Measurements from ENCODE around the gene AP3M1.
A peak's percentile ranks its signal among the peaks of the same experiment; 100 is the strongest.
"Not testable (repeated sequence)": the region's sequence is repeated elsewhere in the genome, so short reads cannot be mapped to it uniquely, and the experiment has no call there.

The AP3M1 gene, protein sequence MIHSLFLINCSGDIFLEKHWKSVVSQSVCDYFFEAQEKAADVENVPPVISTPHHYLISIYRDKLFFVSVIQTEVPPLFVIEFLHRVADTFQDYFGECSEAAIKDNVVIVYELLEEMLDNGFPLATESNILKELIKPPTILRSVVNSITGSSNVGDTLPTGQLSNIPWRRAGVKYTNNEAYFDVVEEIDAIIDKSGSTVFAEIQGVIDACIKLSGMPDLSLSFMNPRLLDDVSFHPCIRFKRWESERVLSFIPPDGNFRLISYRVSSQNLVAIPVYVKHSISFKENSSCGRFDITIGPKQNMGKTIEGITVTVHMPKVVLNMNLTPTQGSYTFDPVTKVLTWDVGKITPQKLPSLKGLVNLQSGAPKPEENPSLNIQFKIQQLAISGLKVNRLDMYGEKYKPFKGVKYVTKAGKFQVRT

DNA sequence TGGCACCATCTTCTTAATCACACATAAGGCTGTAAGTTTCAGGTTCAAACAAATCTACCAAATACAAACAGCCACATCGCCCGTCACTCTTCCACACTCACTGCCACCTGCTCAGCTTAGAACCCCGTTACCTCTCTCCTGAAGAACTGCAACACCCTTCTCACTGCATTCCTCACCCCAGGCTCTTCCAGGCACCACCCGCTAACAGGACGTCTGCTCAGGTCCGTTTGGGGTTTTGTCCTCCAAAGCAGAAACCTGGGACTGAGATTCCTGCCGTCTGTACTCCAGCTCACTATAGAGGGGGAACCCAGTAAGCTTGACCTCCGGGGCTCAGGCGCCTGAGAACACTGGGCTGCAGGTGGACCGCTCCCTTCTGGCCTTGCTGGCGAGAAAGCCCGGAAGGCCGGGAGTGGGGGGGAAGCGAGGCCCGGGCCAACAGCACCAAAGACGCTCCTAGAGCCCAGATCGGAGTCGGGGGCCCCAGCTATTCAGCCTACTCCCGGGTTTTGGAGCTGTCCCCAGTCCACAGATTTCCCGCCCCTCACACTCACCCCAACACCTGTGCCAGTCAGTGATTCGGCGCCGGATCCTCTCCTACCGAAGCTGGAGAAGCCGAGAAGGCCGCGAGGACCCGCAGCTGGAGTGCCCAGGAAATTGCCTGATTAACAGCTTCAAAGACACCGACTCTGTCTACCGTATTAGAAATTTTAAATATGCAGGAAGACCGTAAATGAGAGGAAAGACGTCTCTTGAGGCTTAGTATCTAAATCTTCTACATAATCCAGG is at the start of gene AP3M1:
AP3M1 (minus strand) TSS at position 625 of the 786 bp plus-strand sequence. CDS start 12,449 bp downstream, outside the sequence.
- peaks cover 12 to 23% of the 10 kb centered on the region in 2 donors for H3K36me3 Mint-ChIP-seq
- H3K4me1 Mint-ChIP-seq = peaks cover 33 to 50% of the 10 kb centered on the region in 2 donors
- DNase-seq (peak; percentile 11), ATAC-seq (replicated peaks) (peak; percentile 57 to 61)
- no peak within 1 kb of the TSS for H3K27ac Mint-ChIP-seq
- no peaks in the 10 kb centered on the region for H3K27me3 Mint-ChIP-seq
- H3K9me3 Mint-ChIP-seq = no peaks in the 10 kb centered on the region
- no peak within 1 kb of the TSS for H3K4me3 Mint-ChIP-seq

DNA sequence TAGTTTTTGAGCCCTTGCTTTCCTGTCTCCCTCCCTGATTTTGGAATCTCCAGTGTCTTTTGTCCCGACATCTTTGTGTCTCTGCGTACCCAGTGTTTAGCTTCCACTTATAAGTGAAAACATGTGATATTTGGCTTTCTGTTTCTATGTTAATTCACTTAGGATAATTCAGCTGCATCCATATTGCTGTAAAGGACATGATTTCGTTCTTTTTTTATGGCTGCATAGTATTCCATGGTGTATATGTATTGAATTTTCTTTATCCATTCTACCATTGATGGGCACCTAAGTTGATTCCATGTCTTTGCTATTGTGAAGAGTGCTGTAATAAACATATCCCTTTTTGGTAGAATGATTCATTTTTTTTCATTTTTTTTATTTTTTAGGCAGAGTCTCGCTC is 48.7 kb upstream of the AP3M1 start:
- no peak for ATAC-seq (replicated peaks)
- Mint-ChIP-seq H3K4me3 (no peak overlapping the region), H3K27me3 (no peaks in the 10 kb centered on the region), H3K4me1 (peaks cover 19 to 41% of the 10 kb centered on the region in 2 donors), H3K36me3 (peaks cover 12 to 22% of the 10 kb centered on the region in 2 donors), H3K27ac (no peak overlapping the region), H3K9me3 (peaks cover 3 to 4% of the 10 kb centered on the region in 2 donors)
- no peak for DNase-seq

DNA sequence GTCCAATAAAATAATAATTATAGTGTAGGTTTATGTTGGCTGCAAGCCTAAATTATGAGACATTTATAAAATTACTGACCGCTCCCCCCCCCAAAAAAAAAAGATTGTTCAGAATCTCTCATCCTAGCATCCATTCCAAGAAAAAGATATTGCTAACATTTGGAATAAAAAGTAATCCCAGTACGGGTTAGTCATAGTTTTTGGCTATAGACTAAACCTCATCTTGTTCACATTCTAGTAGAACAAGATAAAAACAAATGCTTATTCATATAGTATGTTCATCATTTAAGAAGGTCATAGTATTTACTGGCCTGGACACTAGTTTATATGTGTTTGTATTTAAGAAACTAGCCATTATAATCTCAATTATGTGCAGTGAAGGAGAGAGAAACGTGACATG is 44.4 kb upstream of the AP3M1 start:
- no peak overlapping the region for H3K4me3 Mint-ChIP-seq
- peaks cover 3 to 4% of the 10 kb centered on the region in 2 donors for H3K9me3 Mint-ChIP-seq
- H3K36me3 Mint-ChIP-seq = peaks cover 9 to 16% of the 10 kb centered on the region in 2 donors
- no peak for ATAC-seq (replicated peaks)
- peaks cover 31 to 70% of the 10 kb centered on the region in 2 donors for H3K4me1 Mint-ChIP-seq
- no peak for DNase-seq
- no peaks in the 10 kb centered on the region for H3K27me3 Mint-ChIP-seq
- H3K27ac Mint-ChIP-seq = peak overlapping the region; percentile 15

DNA sequence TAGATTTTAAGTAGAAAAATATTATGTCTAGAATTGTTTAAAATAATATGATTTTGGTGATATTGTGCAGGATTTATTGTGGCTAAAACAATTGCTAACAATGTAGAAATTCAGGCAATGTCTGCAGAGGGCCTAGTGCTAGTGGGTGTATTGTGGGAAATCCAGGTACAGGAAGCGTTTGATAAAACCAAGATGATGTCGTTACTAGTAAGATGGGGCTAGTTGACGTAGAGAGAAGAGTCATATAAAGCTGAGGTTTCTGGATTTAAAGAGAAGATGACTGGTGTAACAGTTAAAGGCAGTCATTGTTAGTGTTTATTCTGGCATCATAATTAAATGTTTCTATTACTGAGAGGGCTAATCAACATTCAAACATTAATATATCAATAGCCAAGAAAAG is 43.9 kb upstream of the AP3M1 start:
- peaks cover 3 to 4% of the 10 kb centered on the region in 2 donors for H3K9me3 Mint-ChIP-seq
- peaks cover 9 to 19% of the 10 kb centered on the region in 2 donors for H3K36me3 Mint-ChIP-seq
- no peaks in the 10 kb centered on the region for H3K27me3 Mint-ChIP-seq
- H3K4me1 Mint-ChIP-seq = peaks cover 35 to 74% of the 10 kb centered on the region in 2 donors
- DNase-seq (no peak), ATAC-seq (replicated peaks) (no peak)
- H3K4me3 Mint-ChIP-seq = no peak overlapping the region
- H3K27ac Mint-ChIP-seq = no peak overlapping the region

DNA sequence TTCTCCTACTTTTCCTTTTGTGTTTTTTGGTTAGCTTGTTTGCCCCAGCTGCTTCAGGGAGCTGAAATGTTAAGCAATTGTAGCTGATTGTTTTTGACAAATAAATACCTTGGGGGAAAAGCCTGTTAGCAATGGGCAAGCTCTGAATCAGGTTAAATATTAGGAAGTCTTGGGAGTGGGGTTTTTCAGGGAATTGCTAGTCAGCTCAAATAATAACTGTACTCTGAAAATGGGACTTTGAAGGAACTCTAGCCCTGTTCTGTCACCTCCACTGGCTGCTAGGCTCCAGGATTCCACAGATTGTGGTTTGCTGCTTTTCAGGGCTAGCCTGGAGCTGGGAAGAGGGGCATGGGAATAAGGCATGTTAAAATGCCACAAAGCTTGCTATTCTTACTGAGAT is 39.9 kb upstream of the AP3M1 start:
- peaks cover 42 to 81% of the 10 kb centered on the region in 2 donors for H3K4me1 Mint-ChIP-seq
- ATAC-seq (replicated peaks) = no peak
- peak overlapping the region; percentile 72 to 73 for H3K4me3 Mint-ChIP-seq
- H3K27ac Mint-ChIP-seq = peak overlapping the region; percentile 94
- no peaks in the 10 kb centered on the region for H3K27me3 Mint-ChIP-seq
- peaks cover 8 to 24% of the 10 kb centered on the region in 2 donors for H3K36me3 Mint-ChIP-seq
- no peak for DNase-seq
- H3K9me3 Mint-ChIP-seq = peaks cover 0 to 2% of the 10 kb centered on the region in 2 donors

DNA sequence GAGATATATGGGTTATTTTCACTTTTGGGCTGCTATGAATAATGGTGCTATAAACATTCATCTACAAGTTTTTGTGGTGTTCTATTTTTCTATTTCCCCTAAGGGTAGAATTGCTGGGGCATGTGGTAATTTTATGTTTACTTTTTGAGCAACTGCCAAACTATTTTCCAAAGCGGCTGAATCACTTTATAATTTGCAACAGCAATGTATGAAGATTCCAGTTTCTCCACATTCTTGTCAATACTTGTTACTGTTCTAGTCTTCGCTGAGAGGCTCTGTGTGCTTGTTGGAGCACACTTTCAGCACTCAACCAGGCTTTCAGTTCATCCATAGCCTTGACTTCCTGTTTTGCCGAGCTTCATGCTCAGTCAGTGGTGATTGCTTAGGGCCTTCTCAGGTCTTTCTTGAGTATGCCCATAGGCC is 39.4 kb upstream of the AP3M1 start:
- ATAC-seq (replicated peaks) (peak; percentile 95 to 97), DNase-seq (no peak)
- Mint-ChIP-seq H3K4me1 (peaks cover 43 to 81% of the 10 kb centered on the region in 2 donors), H3K27me3 (no peaks in the 10 kb centered on the region), H3K9me3 (peaks cover 0 to 3% of the 10 kb centered on the region in 2 donors), H3K36me3 (peaks cover 8 to 25% of the 10 kb centered on the region in 2 donors), H3K27ac (peak overlapping the region; percentile 94), H3K4me3 (peak overlapping the region; percentile 72 to 73)

DNA sequence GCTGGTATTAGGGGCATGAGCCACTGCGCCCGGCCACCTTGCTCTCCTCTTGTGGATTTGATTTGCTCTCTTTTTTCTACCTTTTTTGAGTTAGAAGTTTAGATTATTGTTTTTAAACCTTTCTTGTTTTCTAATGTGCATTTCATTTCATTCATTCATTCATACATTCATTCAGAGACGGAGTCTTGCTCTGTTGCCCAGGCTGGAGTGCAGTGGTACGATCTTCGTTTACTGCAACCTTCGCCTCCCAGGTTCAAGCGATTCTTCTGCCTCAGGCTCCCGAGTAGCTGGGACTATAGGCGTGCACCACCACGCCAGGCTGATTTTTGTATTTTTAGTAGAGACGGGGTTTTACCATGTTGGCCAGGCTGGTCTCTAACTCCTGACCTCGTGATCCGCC is 38.0 kb upstream of the AP3M1 start:
- not testable (repeated sequence) for H3K9me3 Mint-ChIP-seq; ATAC-seq (replicated peaks); H3K4me3 Mint-ChIP-seq; H3K27me3 Mint-ChIP-seq; DNase-seq
- H3K4me1 Mint-ChIP-seq = peaks cover 36 to 73% of the 10 kb centered on the region in 2 donors
- H3K27ac Mint-ChIP-seq = peak overlapping the region; percentile 85
- H3K36me3 Mint-ChIP-seq = peaks cover 12 to 26% of the 10 kb centered on the region in 2 donors

DNA sequence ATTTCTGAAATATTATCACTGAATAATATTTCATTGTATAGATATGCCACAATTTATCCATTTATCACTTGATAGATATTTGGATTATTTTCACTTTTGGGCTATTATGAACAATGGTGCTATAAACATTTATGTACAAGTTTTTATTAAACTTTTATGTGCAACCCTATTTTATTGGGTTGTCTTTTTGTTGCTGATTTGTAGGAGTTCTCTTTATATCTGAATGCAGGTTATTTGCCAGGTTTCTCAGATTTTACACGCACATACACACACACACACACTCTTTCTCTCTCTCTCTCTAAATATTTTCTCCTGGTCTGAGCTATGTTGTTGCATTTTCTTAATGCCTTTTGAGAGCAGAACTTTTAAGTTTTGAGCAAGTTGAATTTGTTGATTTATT is 36.6 kb upstream of the AP3M1 start:
- DNase-seq (no peak), ATAC-seq (replicated peaks) (no peak)
- H3K27ac Mint-ChIP-seq = peak overlapping the region; percentile 90
- peaks cover 30 to 68% of the 10 kb centered on the region in 2 donors for H3K4me1 Mint-ChIP-seq
- peaks cover 12 to 26% of the 10 kb centered on the region in 2 donors for H3K36me3 Mint-ChIP-seq
- H3K27me3 Mint-ChIP-seq = no peaks in the 10 kb centered on the region
- H3K9me3 Mint-ChIP-seq = peaks cover 0 to 4% of the 10 kb centered on the region in 2 donors
- H3K4me3 Mint-ChIP-seq = no peak overlapping the region

DNA sequence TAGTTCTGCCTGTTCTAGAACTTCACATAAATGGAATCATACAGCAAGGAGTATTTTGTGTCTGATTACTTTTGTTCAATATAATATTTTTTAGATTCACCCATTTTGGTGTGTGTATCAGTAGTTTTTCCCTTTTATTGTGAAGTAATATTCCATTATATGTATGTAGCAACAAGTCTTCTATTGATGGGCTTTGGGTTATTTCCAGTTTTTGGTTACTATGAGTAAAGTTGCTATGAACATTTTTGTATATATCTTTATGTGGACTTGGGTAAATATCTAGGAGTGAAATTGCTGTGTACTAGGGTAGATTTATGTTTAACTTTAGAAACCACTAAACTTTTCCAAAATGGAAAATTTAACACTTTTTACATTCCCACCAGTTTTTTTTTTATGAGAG is 36.0 kb upstream of the AP3M1 start:
- H3K27ac Mint-ChIP-seq = no peak overlapping the region
- ATAC-seq (replicated peaks) (no peak), DNase-seq (no peak)
- peaks cover 12 to 26% of the 10 kb centered on the region in 2 donors for H3K36me3 Mint-ChIP-seq
- H3K4me1 Mint-ChIP-seq = peaks cover 30 to 66% of the 10 kb centered on the region in 2 donors
- no peaks in the 10 kb centered on the region for H3K27me3 Mint-ChIP-seq
- peaks cover 0 to 4% of the 10 kb centered on the region in 2 donors for H3K9me3 Mint-ChIP-seq
- H3K4me3 Mint-ChIP-seq = no peak overlapping the region

DNA sequence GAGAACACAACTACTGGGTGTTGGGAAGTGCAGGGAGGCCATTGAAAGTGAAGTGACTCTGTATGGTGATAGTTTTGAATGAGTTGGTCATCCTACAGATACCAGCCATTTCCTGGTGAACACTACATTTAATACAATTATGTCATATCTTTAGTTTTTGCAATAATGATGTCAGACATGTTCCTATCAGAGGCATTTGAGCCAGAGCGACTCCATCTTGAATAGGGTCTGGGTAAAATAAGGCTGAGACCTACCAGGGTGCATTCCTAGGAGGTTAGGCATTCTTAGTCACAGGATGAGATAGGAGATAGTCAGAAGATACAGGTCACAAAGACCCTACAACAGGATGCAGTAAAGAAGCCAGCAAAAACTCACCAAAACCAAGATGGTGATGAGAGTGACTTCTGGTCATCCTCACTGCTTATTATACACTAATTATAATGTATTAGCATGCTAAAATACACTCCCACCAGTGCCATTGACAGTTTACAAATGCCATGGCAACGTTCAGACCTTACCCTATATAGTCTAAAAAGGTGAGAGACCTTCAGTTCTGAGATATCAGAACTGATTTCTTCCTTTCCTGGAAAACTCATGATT is 28.6 kb upstream of the AP3M1 start:
- Mint-ChIP-seq H3K27ac (peak overlapping the region; percentile 42), H3K4me3 (peak overlapping the region; percentile 48 to 51), H3K27me3 (no peaks in the 10 kb centered on the region), H3K4me1 (peaks cover 26 to 54% of the 10 kb centered on the region in 2 donors), H3K9me3 (no peaks in the 10 kb centered on the region), H3K36me3 (peaks cover 0 to 16% of the 10 kb centered on the region in 2 donors)
- ATAC-seq (replicated peaks) = no peak
- no peak for DNase-seq

DNA sequence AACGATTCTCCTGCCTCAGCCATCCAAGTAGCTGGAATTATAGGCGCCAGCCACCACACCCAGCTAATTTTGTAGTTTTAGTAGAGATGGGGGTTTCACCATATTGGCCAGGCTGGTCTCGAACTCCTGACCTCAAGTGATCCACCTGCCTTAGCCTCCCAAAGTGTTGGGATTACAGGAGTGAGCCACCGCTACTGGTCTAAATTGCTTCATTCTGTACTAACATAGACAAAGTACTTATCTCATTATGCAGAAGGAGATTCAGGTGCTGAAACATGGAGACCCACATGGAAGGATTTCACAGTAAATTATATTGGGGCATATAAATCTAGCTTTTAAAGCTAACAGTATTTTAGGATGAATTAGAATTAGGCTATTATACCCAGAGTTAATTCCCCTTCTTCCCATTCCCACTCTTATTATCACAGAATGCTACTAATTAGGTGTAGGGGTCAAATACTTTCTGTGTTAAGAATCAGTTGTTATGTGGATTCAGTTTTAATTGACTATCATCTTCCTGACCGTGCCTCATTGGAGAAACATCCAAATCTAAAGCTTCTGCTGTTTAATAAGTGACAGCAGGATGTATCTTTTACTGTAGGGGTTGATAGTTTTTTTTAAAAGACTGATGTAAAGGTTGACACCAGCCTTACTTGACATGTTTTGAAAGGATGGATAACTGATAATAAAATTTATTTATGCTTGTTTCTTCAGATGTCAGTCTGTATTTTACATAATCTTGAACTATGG is 27.6 kb upstream of the AP3M1 start:
- no peak for DNase-seq
- Mint-ChIP-seq H3K36me3 (peaks cover 0 to 16% of the 10 kb centered on the region in 2 donors), H3K27ac (peak overlapping the region; percentile 56), H3K27me3 (no peaks in the 10 kb centered on the region), H3K4me1 (peaks cover 26 to 54% of the 10 kb centered on the region in 2 donors), H3K4me3 (peak overlapping the region; percentile 73 to 95), H3K9me3 (no peaks in the 10 kb centered on the region)
- no peak for ATAC-seq (replicated peaks)

DNA sequence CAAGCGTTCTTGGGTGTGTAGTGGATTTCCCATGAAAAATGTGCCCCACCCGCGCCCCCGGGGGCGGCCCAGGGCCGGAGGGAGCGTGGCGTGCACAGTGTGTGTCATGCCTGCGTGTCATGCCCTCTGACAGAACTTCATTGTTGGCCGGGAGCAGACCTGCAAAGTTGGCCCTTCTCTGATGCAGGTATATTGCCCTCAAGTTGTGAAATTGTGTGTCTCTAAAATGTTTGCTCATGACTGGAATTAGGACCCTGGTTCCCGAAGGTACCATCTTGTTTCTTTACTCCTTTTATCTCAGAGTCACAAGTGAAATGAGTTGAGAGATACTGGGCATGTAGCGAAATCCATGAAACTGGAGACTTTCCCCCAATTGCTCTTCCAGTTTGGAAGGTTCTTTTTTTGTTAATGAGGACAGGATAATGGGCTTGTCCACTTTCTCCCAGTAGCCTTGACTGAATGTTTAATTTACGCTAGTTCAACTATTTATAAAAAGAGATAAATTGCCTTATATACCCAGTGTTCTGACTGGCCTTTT is 26.6 kb upstream of the AP3M1 start:
- Mint-ChIP-seq H3K27me3 (no peaks in the 10 kb centered on the region), H3K9me3 (no peaks in the 10 kb centered on the region), H3K4me1 (peaks cover 26 to 48% of the 10 kb centered on the region in 2 donors), H3K36me3 (peaks cover 0 to 16% of the 10 kb centered on the region in 2 donors), H3K27ac (peak overlapping the region; percentile 100), H3K4me3 (peak overlapping the region; percentile 89 to 95)
- ATAC-seq (replicated peaks) (peak; percentile 36 to 41), DNase-seq (peak; percentile 36)

DNA sequence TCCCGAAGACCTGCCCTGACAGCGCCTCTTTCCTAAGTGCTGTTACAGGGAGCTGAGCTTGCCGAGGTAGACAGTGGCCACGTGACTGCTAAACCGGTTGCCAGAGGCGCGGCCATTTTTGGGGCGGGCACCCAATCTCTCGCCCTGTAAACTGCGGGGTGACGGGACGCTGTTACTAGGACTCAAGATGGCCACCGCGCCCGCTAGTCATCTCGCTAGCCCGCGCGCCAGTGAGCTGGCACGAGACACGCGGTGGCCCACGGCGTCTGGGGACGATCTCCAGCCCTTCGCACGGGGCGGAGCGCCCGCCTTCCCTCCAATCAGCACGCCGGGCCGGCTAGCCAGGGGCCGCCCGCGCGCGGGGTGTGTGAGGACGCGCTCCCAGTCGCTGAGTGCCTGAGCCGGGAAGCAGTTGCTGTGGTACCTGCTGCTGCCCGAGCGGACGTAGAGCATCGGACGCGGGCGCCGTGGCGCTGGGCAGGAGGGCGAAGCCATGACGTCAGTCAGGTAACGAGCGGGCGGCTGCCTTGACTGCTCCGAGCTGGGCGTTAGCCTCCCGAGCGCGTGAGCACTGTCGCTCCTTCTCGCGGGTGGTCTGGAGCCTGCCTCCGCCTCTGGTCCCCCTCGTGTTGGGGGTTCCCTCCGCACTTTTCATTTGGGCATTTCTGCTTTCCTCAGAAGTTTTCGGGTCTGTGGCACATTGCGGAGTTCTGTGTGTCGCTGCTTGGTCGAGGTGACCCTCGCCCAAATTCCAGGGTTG is 25.9 kb upstream of the AP3M1 start:
- peaks cover 27 to 47% of the 10 kb centered on the region in 2 donors for H3K4me1 Mint-ChIP-seq
- no peaks in the 10 kb centered on the region for H3K9me3 Mint-ChIP-seq
- no peaks in the 10 kb centered on the region for H3K27me3 Mint-ChIP-seq
- peaks cover under 1 to 19% of the 10 kb centered on the region in 2 donors for H3K36me3 Mint-ChIP-seq
- ATAC-seq (replicated peaks) = peak; percentile 92 to 96
- H3K4me3 Mint-ChIP-seq = peak overlapping the region; percentile 89 to 95
- DNase-seq = peak; percentile 97
- peak overlapping the region; percentile 100 for H3K27ac Mint-ChIP-seq
